Endothelial cell of umbilical vein (primary cell): ENCODE measurements around the gene CDKN1A. TPM values are rescaled to one million over a fixed set of nuclear protein-coding genes. Genes with fewer than 3 reads are reported as not detected.

ENCODE experiments used
- BruUV-seq: library from RNA; stranded (reverse); fragments of 400-500 nt; replicated peaks from 2 replicates; lab custom pipeline; 2021; lab: Mats Ljungman, UMichigan
- CTCF ChIA-PET: fragments of 300-600, 350-600 bp; sonication (Branson Sonifier 250); formaldehyde crosslinking; loops from one replicate; lab custom pipeline; 2021; ENCODE audit warnings: antibody characterized with exemption, inconsistent platforms; lab: Charles Lee
- POLR2A ChIA-PET: fragments of 300-600, 350-600 bp; sonication (Branson Sonifier 250); formaldehyde crosslinking; loops from one replicate; lab custom pipeline; 2021; ENCODE audit warnings: antibody characterized with exemption, inconsistent platforms; lab: Charles Lee
- DNase-seq: peaks from one replicate; pipeline ENCODE4 v3.0.0-alpha.2; 2011; ENCODE audit warnings: low read depth, low spot score
- FAIRE-seq: peaks from 2 replicates; lab custom pipeline; 2011; peaks lifted over from hg19 to GRCh38; lab: Jason Lieb, UNC
- H2AFZ ChIP-seq: 2 replicates; pipeline ENCODE4 v1.6.0; 2012; ENCODE audit warnings: low read depth, low read length, control low read depth, inconsistent platforms
- H3K27ac ChIP-seq: 2 replicates; pipeline ENCODE4 v1.5.1; 2011; ENCODE audit warnings: low read depth, mild to moderate bottlenecking, control low read depth, low read length, moderate library complexity; ENCODE audit not compliant: insufficient read depth
- H3K27me3 ChIP-seq, 2 experiments: 2 replicates each; pipeline versions ENCODE4 v1.6.0 to v1.6.1; 2011; ENCODE audit warnings: low read length in 2 of 2, mixed read lengths in 1 of 2; ENCODE audit not compliant: control insufficient read depth in 2 of 2, insufficient read depth in 2 of 2
- H3K36me3 ChIP-seq, 2 experiments: 2 replicates in 1 of 2; 3 replicates in 1 of 2; pipeline ENCODE4 v1.5.1; 2011; ENCODE audit warnings: low read length in 2 of 2, mild to moderate bottlenecking in 1 of 2, moderate library complexity in 1 of 2; ENCODE audit not compliant: control insufficient read depth in 2 of 2, insufficient read depth in 2 of 2; ENCODE audit errors: extremely low read depth in 1 of 2
- H3K4me1 ChIP-seq: 3 replicates; pipeline ENCODE4 v1.5.1; 2011; ENCODE audit warnings: mild to moderate bottlenecking, low read length; ENCODE audit not compliant: control insufficient read depth, insufficient read depth; ENCODE audit errors: extremely low read depth
- H3K4me2 ChIP-seq: 2 replicates; pipeline ENCODE4 v1.6.1; 2011; ENCODE audit warnings: low read length, control low read depth, mixed read lengths; ENCODE audit not compliant: insufficient read depth
- H3K4me3 ChIP-seq, 3 experiments: fragments of 200-600 bp in 1 of 3; sonication (generic), shearing (Covaris generic) in 1 of 3; replicated peaks in 1 of 3; 2 replicates each; pipeline ENCODE4 v1.5.1; 2011 to 2016; ENCODE audit warnings: control low read depth in 3 of 3, low read length in 3 of 3, mild to moderate bottlenecking in 2 of 3, inconsistent platforms in 1 of 3, low read depth in 1 of 3, moderate library complexity in 1 of 3; ENCODE audit not compliant: insufficient read depth in 1 of 3
- H3K79me2 ChIP-seq: 2 replicates; pipeline ENCODE4 v1.6.0; 2012; ENCODE audit warnings: low read length, inconsistent platforms; ENCODE audit not compliant: control insufficient read depth, insufficient read depth
- H3K9ac ChIP-seq: replicated peaks from 2 replicates; pipeline ENCODE3; 2011; ENCODE audit warnings: low read length, control low read depth; ENCODE audit not compliant: insufficient read depth; ENCODE audit errors: extremely low read depth
- H3K9me1 ChIP-seq: replicated peaks from 3 replicates; pipeline ENCODE4 v1.6.0; 2011; ENCODE audit warnings: mild to moderate bottlenecking, low read length; ENCODE audit not compliant: control insufficient read depth, insufficient read depth; ENCODE audit errors: extremely low read depth
- H3K9me3 ChIP-seq: replicated peaks from 2 replicates; pipeline ENCODE4 v1.5.1; 2012; ENCODE audit warnings: low read length, inconsistent platforms; ENCODE audit not compliant: control insufficient read depth, insufficient read depth
- H4K20me1 ChIP-seq: replicated peaks from 2 replicates; pipeline ENCODE3; 2011; ENCODE audit warnings: mild to moderate bottlenecking, low read length; ENCODE audit not compliant: control insufficient read depth, insufficient read depth; ENCODE audit errors: extremely low read depth
- CTCF ChIP-seq, 2 donors: IDR thresholded peaks; 1 replicate in 1 of 2; 2 replicates in 1 of 2; pipeline ENCODE4 v1.5.1; 2011; ENCODE audit warnings: low read length in 2 of 2, mild to moderate bottlenecking in 2 of 2, moderate library complexity in 2 of 2, control low read depth in 1 of 2, inconsistent platforms in 1 of 2, low read depth in 1 of 2; ENCODE audit not compliant: insufficient read depth in 1 of 2; ENCODE audit errors: extremely low read depth in 1 of 2
- EZH2 ChIP-seq: IDR thresholded peaks from 2 replicates; pipeline ENCODE4 v1.6.1; 2012; ENCODE audit warnings: borderline replicate concordance, low read depth, mild to moderate bottlenecking, moderate library complexity, low read length, inconsistent platforms; ENCODE audit not compliant: severe bottlenecking
- FOS ChIP-seq: IDR thresholded peaks from 2 replicates; pipeline ENCODE4 v1.6.1; 2011; ENCODE audit warnings: mild to moderate bottlenecking, low read length, moderate library complexity, borderline replicate concordance; ENCODE audit not compliant: insufficient read depth
- GATA2 ChIP-seq: IDR thresholded peaks from 2 replicates; pipeline ENCODE4 v1.7.0; 2011; ENCODE audit warnings: low read depth, mild to moderate bottlenecking, moderate library complexity, mixed read lengths, low read length; ENCODE audit not compliant: insufficient read length, insufficient read depth
- JUN ChIP-seq: IDR thresholded peaks from 2 replicates; pipeline ENCODE4 v1.6.1; 2011; ENCODE audit warnings: borderline replicate concordance, low read depth; ENCODE audit not compliant: insufficient read length, insufficient read depth
- MAX ChIP-seq: IDR thresholded peaks from 2 replicates; pipeline ENCODE4 v1.6.1; 2011; ENCODE audit not compliant: insufficient read depth, insufficient read length
- MYC ChIP-seq: IDR thresholded peaks from one replicate; pipeline ENCODE4 v1.6.1; 2011; ENCODE audit warnings: mild to moderate bottlenecking, low read depth, low read length
- POLR2A ChIP-seq: IDR thresholded peaks from 2 replicates; pipeline ENCODE4 v1.6.1; 2012; ENCODE audit warnings: low read depth, mild to moderate bottlenecking, control low read depth, low read length
- POLR2AphosphoS5 ChIP-seq: IDR thresholded peaks from 2 replicates; pipeline ENCODE4 v1.6.1; 2012; ENCODE audit warnings: low read depth, mild to moderate bottlenecking, control low read depth, low read length, moderate library complexity; ENCODE audit not compliant: insufficient read depth
- dilution Hi-C: fragments of 300-500 bp; cut with MboI; formaldehyde crosslinking; loops from one replicate; pipeline ENCODE4 v1.15.0; 2019; ENCODE audit warnings: low sequenced_read_pairs; ENCODE audit not compliant: extremely low pct_ligation_motif_present
- intact Hi-C: fragments of 100-400 bp; cut with micrococcal nuclease; formaldehyde crosslinking; loops from one replicate; pipeline ENCODE4 v1.10.0; 2022
- polyA plus RNA-seq, 4 experiments: library from polyadenylated mRNA; depleted of rRNA in 3 of 4; stranded (reverse) in 3 of 4; unstranded in 1 of 4; fragments of >200 nt; gene quantifications; 2 replicates each; pipeline versions ENCODE4 v1.2.1 to v1.2.3, GENCODE V29; 2011 to 2012; ENCODE audit warnings: missing spikeins in 1 of 4
- total RNA-seq: library from RNA; stranded (reverse); gene quantifications from 2 replicates; pipeline ENCODE4 v1.2.3, GENCODE V29; 2021

CDKN1A gene
- total and polyA plus RNA-seq, 2 donors (not counting 3 experiments of a cell fraction or from before 2014, with no cell fraction given), result 170 to 238 TPM

- FAIRE-seq (no peak), DNase-seq (no peak)
- peaks cover 38% of the 10 kb centered on the region for H3K79me2 ChIP-seq
- ChIA-PET POLR2A (interaction anchor here (0.5 kb wide), 1 partner anchor 77 kb away, joined by 3 read pairs; no protein-coding TSS in a partner anchor), CTCF (interaction anchor here (1.3 to 3.5 kb wide), 4 partner anchors 38 to 75 kb away, joined by 3 to 26 read pairs (median 6); no protein-coding TSS in a partner anchor)
- TF ChIP-seq FOS, result no peak
- TF ChIP-seq POLR2A, result no peak
- TF ChIP-seq POLR2AphosphoS5, result no peak
- no peak for TF ChIP-seq JUN
- no peak for TF ChIP-seq GATA2
- no peak for TF ChIP-seq MAX
- TF ChIP-seq CTCF (IDR thresholded peaks at IDR 0.05; ENCODE audit: extremely low read depth in 1 of 2, insufficient read depth in 1 of 2, low read depth in 1 of 2, low read length in 2 of 2), result no peak
- TF ChIP-seq MYC, result no peak
- TF ChIP-seq EZH2, result no peak
- H3K9me1 ChIP-seq, result no peaks in the 10 kb centered on the region
- H3K27ac ChIP-seq, result no peak overlapping the region
- H3K36me3 ChIP-seq, result peaks cover 28 to 29% of the 10 kb centered on the region in 2 experiments
- H3K4me1 ChIP-seq, result peaks cover 17% of the 10 kb centered on the region
- BruUV-seq, result no TSS peak
- H4K20me1 ChIP-seq, result no peaks in the 10 kb centered on the region
- H2AFZ ChIP-seq, result no peak overlapping the region
- H3K9ac ChIP-seq, result no peak overlapping the region
- dilution Hi-C loops, result loop anchor here (10.0 kb wide), 1 partner anchor 70 kb away; no protein-coding TSS in a partner anchor
- no peak overlapping the region for H3K4me2 ChIP-seq
- H3K9me3 ChIP-seq, result no peaks in the 10 kb centered on the region
- H3K27me3 ChIP-seq, result no peaks in the 10 kb centered on the region
- no peak overlapping the region for H3K4me3 ChIP-seq
- intact Hi-C loops, result loop anchor here (5.0 kb wide), 1 partner anchor 262 kb away; no protein-coding TSS in a partner anchor
Observed at GRCh38 chr6:36684447-36684812, 5.9 kb downstream of the CDKN1A start.
